NCI-H146 treated with DMSO at 0.1 percent for 48 hours (cell line): ENCODE results near the gene TMEM145.

Source experiments
- DNase-seq: peaks from one replicate; lab custom pipeline; 2025; ENCODE audit not compliant: unreplicated experiment; lab: John Stamatoyannopoulos, UW

Gene TMEM145

GRCh38 chr19:42357290-42357689 is 44.2 kb downstream of the TMEM145 start:
- no peak for DNase-seq

- DNase-seq: no peak
Observed at GRCh38 chr19:42360787-42361544, 47.9 kb downstream of the TMEM145 start.

- no peak for DNase-seq
Observed at GRCh38 chr19:42361545-42361910, 48.4 kb downstream of the TMEM145 start.

GRCh38 chr19:42362342-42362741 is 49.2 kb downstream of the TMEM145 start:
- DNase-seq: no peak

- no peak for DNase-seq
Observed at GRCh38 chr19:42362891-42363440, 49.9 kb downstream of the TMEM145 start.

GRCh38 chr19:42363614-42364346 is 50.7 kb downstream of the TMEM145 start:
- no peak for DNase-seq

GRCh38 chr19:42366673-42367072 is 53.6 kb downstream of the TMEM145 start:
- no peak for DNase-seq

GRCh38 chr19:42367929-42368328 is 54.8 kb downstream of the TMEM145 start:
- no peak for DNase-seq

- no peak for DNase-seq
Observed at GRCh38 chr19:42368360-42368759, 55.3 kb downstream of the TMEM145 start.

- no peak for DNase-seq
Observed at GRCh38 chr19:42368765-42369164, 55.7 kb downstream of the TMEM145 start.

GRCh38 chr19:42369433-42370067 is 56.4 kb downstream of the TMEM145 start:
- no peak for DNase-seq

- peak; percentile 21 for DNase-seq
Observed at GRCh38 chr19:42370068-42370520, 57.0 kb downstream of the TMEM145 start.

GRCh38 chr19:42370626-42371175 is 57.6 kb downstream of the TMEM145 start:
- no peak for DNase-seq
